ENCODE measurements around the gene MYO9A. TPM values are rescaled to one million over a fixed set of nuclear protein-coding genes. Genes with fewer than 3 reads are reported as not detected.
"Not testable (repeated sequence)": the region's sequence is repeated elsewhere in the genome, so short reads cannot be mapped to it uniquely, and the experiment has no call there.

Gene MYO9A
- polyA plus RNA-seq, 4 donors, result 1.6 to 10.1 (median 2.6) TPM

DNA sequence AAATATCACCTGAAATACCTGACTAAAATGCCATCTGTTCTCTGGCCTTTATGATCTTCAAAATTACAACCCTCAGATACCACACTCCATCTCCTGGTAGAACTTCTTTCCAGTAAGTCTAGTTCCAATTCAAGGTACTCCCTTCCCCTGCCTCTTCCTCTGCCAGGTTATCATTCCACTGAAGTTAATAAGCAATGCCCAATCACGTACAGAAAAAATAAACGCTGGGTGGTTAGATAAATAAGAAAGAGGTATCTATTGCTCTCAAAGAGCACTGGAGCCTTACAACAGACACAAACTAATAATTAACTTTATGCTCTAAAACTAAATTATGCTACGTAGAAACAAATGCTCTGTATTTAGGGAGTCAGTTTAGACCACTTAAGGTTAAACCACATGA is 112.5 kb downstream of the MYO9A start:
- no peak overlapping the region for H3K27ac ChIP-seq (ENCODE audit: low read depth in 1 of 3, low read length in 2 of 3)
- no peaks in the 10 kb centered on the region for H3K9me3 ChIP-seq (ENCODE audit: control insufficient read depth in 2 of 2, insufficient read depth in 1 of 2, low read depth in 1 of 2, low read length in 1 of 2)
- no peaks in the 10 kb centered on the region for H3K27me3 ChIP-seq (ENCODE audit: control insufficient read depth in 3 of 3, insufficient read depth in 3 of 3, low read length in 3 of 3)
- WGBS, 3 donors, result 78 to 89% (median 83%) methylated on average over 3 of the region's 3 CpGs
- no peak overlapping the region for H3K4me3 ChIP-seq (ENCODE audit: low read depth in 1 of 3, low read length in 3 of 3)
- H3K36me3 ChIP-seq (ENCODE audit: control insufficient read depth in 3 of 3, insufficient read depth in 2 of 3, low read depth in 1 of 3, low read length in 3 of 3), result peaks cover 0 to 7% (median 2%) of the 10 kb centered on the region in 3 donors
- no peaks in the 10 kb centered on the region for H3K4me1 ChIP-seq (ENCODE audit: control insufficient read depth in 3 of 3, insufficient read depth in 2 of 3, low read depth in 1 of 3, low read length in 2 of 3)
- FAIRE-seq (no peak), DNase-seq (peak in 1 of 2 donors; percentile 28)

DNA sequence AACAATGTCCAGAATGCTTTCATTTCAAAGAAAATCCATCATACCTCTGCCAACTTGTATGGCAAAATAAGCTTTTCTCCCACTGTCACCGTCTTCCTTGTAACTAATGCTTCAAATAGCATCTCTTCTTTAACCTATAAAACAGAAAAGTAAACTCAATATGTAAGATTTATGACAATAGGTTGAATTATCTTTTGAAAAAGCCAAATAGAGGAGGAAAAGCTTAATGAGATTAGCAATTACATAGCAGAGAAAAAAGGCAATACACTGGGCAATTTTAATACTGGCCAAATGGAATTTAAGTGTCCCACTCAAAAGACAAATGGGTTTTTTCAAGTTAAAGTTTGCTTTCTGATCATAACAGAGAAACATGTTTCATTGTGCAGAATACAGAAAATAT is 118.1 kb downstream of the MYO9A start:
- Histone ChIP-seq H3K4me1 (ENCODE audit: control insufficient read depth in 3 of 3, insufficient read depth in 2 of 3, low read depth in 1 of 3, low read length in 2 of 3) (no peaks in the 10 kb centered on the region), H3K9me3 (ENCODE audit: control insufficient read depth in 2 of 2, insufficient read depth in 1 of 2, low read depth in 1 of 2, low read length in 1 of 2) (no peaks in the 10 kb centered on the region), H3K27ac (ENCODE audit: low read depth in 1 of 3, low read length in 2 of 3) (no peak overlapping the region), H3K27me3 (ENCODE audit: control insufficient read depth in 3 of 3, insufficient read depth in 3 of 3, low read length in 3 of 3) (no peaks in the 10 kb centered on the region), H3K4me3 (ENCODE audit: low read depth in 1 of 3, low read length in 3 of 3) (no peak overlapping the region), H3K36me3 (ENCODE audit: control insufficient read depth in 3 of 3, insufficient read depth in 2 of 3, low read depth in 1 of 3, low read length in 3 of 3) (peaks cover 0 to 3% (median 2%) of the 10 kb centered on the region in 3 donors)
- WGBS, 3 donors, result 89 to 100% (median 95%) methylated on average over 1 of the region's 1 CpG
- FAIRE-seq (peak; percentile 33), DNase-seq (no peak)

DNA sequence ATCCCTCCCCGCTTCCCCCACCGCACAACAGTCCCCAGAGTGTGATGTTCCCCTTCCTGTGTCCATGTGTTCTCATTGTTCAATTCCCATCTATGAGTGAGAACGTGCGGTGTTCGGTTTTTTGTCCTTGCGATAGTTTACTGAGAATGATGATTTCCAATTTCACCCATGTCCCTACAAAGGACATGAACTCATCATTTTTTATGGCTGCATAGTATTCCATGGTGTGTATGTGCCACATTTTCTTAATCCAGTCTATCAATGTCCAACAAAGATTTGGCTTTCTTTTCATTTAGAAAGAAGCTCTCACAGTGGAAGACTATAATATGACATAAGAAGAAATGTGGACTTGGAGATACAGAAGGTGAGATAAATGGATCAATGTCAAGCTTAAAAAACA is 119.2 kb downstream of the MYO9A start:
- not testable (repeated sequence) for DNase-seq; H3K27me3 ChIP-seq (ENCODE audit: control insufficient read depth in 3 of 3, insufficient read depth in 3 of 3, low read length in 3 of 3); H3K27ac ChIP-seq (ENCODE audit: low read depth in 1 of 3, low read length in 2 of 3); H3K4me3 ChIP-seq (ENCODE audit: low read depth in 1 of 3, low read length in 3 of 3); FAIRE-seq; H3K9me3 ChIP-seq (ENCODE audit: control insufficient read depth in 2 of 2, insufficient read depth in 1 of 2, low read depth in 1 of 2, low read length in 1 of 2); H3K4me1 ChIP-seq (ENCODE audit: control insufficient read depth in 3 of 3, insufficient read depth in 2 of 3, low read depth in 1 of 3, low read length in 2 of 3); H3K36me3 ChIP-seq (ENCODE audit: control insufficient read depth in 3 of 3, insufficient read depth in 2 of 3, low read depth in 1 of 3, low read length in 3 of 3)
- WGBS, 3 donors, result 87 to 89% (median 89%) methylated on average over 5 of the region's 6 CpGs

DNA sequence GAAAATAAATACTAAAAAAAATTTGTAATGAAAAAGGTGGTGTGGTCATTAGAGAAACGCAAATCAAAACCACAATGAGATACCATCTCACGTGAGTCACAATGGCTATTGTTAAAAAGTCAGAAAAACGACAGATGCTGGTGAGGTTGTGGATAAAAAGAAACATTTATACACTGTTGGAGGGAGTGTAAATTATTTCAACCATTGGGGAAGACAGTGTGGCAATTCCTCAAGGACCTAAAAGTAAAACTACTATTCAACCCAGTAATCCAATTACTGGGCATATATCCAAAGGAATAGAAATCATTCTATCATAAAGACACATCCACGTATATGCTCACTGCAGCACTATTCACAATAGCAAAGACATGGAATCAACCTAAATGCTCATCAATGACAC is 120.3 kb downstream of the MYO9A start:
- peaks cover 0 to 7% (median 2%) of the 10 kb centered on the region in 3 donors for H3K36me3 ChIP-seq (ENCODE audit: control insufficient read depth in 3 of 3, insufficient read depth in 2 of 3, low read depth in 1 of 3, low read length in 3 of 3)
- no peaks in the 10 kb centered on the region for H3K4me1 ChIP-seq (ENCODE audit: control insufficient read depth in 3 of 3, insufficient read depth in 2 of 3, low read depth in 1 of 3, low read length in 2 of 3)
- no peaks in the 10 kb centered on the region for H3K27me3 ChIP-seq (ENCODE audit: control insufficient read depth in 3 of 3, insufficient read depth in 3 of 3, low read length in 3 of 3)
- no peaks in the 10 kb centered on the region for H3K9me3 ChIP-seq (ENCODE audit: control insufficient read depth in 2 of 2, insufficient read depth in 1 of 2, low read depth in 1 of 2, low read length in 1 of 2)
- H3K4me3 ChIP-seq (ENCODE audit: low read depth in 1 of 3, low read length in 3 of 3), result no peak overlapping the region
- no peak for DNase-seq
- FAIRE-seq, result no peak
- no peak overlapping the region for H3K27ac ChIP-seq (ENCODE audit: low read depth in 1 of 3, low read length in 2 of 3)
- WGBS, 3 donors, result 77 to 90% (median 86%) methylated on average over 4 of the region's 4 CpGs

DNA sequence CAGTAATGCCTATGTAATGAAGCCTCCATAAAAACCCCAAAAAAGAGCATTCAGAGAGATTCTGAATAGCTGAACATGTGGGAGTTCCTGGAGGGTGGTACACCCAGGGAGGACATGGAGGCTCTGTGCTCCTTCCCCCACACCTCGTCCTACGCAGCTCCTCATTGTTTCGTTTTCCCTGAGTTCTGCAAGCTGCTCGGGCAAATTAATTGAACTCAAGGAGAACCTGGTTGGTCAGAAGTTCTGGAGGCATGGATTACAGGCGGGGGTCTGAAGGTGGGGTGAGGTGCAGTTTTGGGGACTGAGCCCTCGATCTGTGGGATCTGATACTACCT is 142.2 kb downstream of the MYO9A start:
- FAIRE-seq (no peak), DNase-seq (no peak)
- Histone ChIP-seq H3K36me3 (ENCODE audit: control insufficient read depth in 3 of 3, insufficient read depth in 2 of 3, low read depth in 1 of 3, low read length in 3 of 3) (peaks cover 0 to 6% (median 2%) of the 10 kb centered on the region in 3 donors), H3K27ac (ENCODE audit: low read depth in 1 of 3, low read length in 2 of 3) (peak overlapping the region in 1 of 3 donors; percentile 53), H3K4me3 (ENCODE audit: low read depth in 1 of 3, low read length in 3 of 3) (no peak overlapping the region), H3K9me3 (ENCODE audit: control insufficient read depth in 2 of 2, insufficient read depth in 1 of 2, low read depth in 1 of 2, low read length in 1 of 2) (no peaks in the 10 kb centered on the region), H3K27me3 (ENCODE audit: control insufficient read depth in 3 of 3, insufficient read depth in 3 of 3, low read length in 3 of 3) (no peaks in the 10 kb centered on the region), H3K4me1 (ENCODE audit: control insufficient read depth in 3 of 3, insufficient read depth in 2 of 3, low read depth in 1 of 3, low read length in 2 of 3) (no peaks in the 10 kb centered on the region)
- 91 to 95% (median 92%) methylated on average over 6 of the region's 6 CpGs for WGBS, 3 donors

DNA sequence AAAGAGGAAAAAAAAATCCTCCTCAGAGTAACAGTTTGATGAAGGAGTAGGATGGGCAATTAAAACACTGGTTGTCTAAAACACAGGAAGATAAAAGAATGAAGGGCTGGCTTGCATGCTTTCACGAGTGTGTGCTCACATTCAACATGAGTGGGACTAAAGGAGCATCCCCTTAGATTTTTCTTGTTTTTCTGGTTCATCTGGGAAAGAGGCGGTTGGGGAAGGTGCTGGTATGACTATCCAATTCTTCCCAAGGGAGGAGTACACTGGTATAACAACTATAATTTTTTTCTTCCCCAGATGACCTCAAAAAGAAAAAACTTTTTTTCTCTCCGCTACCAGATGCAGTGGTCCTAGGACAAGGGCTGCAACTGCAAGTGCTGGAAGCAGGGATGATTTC is 143.7 kb downstream of the MYO9A start:
- Histone ChIP-seq H3K36me3 (ENCODE audit: control insufficient read depth in 3 of 3, insufficient read depth in 2 of 3, low read depth in 1 of 3, low read length in 3 of 3) (peaks cover 0 to 6% (median 2%) of the 10 kb centered on the region in 3 donors), H3K27ac (ENCODE audit: low read depth in 1 of 3, low read length in 2 of 3) (no peak overlapping the region), H3K4me3 (ENCODE audit: low read depth in 1 of 3, low read length in 3 of 3) (no peak overlapping the region), H3K9me3 (ENCODE audit: control insufficient read depth in 2 of 2, insufficient read depth in 1 of 2, low read depth in 1 of 2, low read length in 1 of 2) (no peaks in the 10 kb centered on the region), H3K4me1 (ENCODE audit: control insufficient read depth in 3 of 3, insufficient read depth in 2 of 3, low read depth in 1 of 3, low read length in 2 of 3) (no peaks in the 10 kb centered on the region), H3K27me3 (ENCODE audit: control insufficient read depth in 3 of 3, insufficient read depth in 3 of 3, low read length in 3 of 3) (no peaks in the 10 kb centered on the region)
- FAIRE-seq, result no peak
- WGBS, 3 donors, result 94 to 95% (median 95%) methylated on average over 3 of the region's 3 CpGs
- no peak for DNase-seq

DNA sequence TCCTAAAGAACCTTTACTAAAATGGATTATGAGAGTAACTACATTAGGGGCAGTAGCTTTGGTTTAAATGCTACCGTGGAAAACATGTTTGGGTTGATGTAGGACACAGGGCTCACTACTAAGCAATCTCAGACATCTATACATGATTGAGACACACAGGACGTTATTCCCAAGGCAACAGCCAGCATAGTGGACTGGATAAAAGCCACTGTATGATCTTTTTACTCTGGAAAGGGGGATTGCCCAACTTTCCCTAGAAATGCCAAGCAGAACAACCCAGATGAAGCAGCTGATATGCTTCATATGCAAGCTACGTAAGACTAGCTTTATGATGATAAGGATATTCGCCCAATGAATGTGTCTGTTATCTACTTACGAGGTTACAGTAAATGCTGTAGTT is 144.6 kb downstream of the MYO9A start:
- Histone ChIP-seq H3K4me3 (ENCODE audit: low read depth in 1 of 3, low read length in 3 of 3) (no peak overlapping the region), H3K4me1 (ENCODE audit: control insufficient read depth in 3 of 3, insufficient read depth in 2 of 3, low read depth in 1 of 3, low read length in 2 of 3) (no peaks in the 10 kb centered on the region), H3K9me3 (ENCODE audit: control insufficient read depth in 2 of 2, insufficient read depth in 1 of 2, low read depth in 1 of 2, low read length in 1 of 2) (no peaks in the 10 kb centered on the region), H3K27me3 (ENCODE audit: control insufficient read depth in 3 of 3, insufficient read depth in 3 of 3, low read length in 3 of 3) (no peaks in the 10 kb centered on the region), H3K27ac (ENCODE audit: low read depth in 1 of 3, low read length in 2 of 3) (no peak overlapping the region), H3K36me3 (ENCODE audit: control insufficient read depth in 3 of 3, insufficient read depth in 2 of 3, low read depth in 1 of 3, low read length in 3 of 3) (peaks cover 0 to 6% (median 2%) of the 10 kb centered on the region in 3 donors)
- DNase-seq (no peak), FAIRE-seq (no peak)
- 96 to 98% (median 97%) methylated on average over 5 of the region's 5 CpGs for WGBS, 3 donors

DNA sequence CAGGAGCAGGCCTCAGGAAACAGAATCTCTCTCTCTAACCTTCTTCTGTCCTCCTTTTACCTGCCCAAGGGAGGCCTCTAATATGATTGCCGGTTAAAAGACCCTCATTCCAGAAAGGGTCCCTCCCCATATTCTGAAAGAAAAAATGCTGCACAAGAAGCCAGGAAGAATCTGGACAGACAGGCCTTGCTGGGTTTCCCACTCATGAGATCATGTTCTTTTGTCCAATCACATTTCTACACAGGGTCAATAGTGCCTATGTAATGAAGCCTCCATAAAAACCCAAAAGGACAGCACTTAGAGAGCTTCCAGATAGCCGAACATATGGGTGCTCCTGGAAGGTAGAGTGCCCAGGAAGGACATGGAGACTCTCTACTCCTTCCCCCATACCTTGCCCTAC is 146.0 kb downstream of the MYO9A start:
- H3K27me3 ChIP-seq (ENCODE audit: control insufficient read depth in 3 of 3, insufficient read depth in 3 of 3, low read length in 3 of 3), result no peaks in the 10 kb centered on the region
- no peak overlapping the region for H3K27ac ChIP-seq (ENCODE audit: low read depth in 1 of 3, low read length in 2 of 3)
- H3K9me3 ChIP-seq (ENCODE audit: control insufficient read depth in 2 of 2, insufficient read depth in 1 of 2, low read depth in 1 of 2, low read length in 1 of 2), result no peaks in the 10 kb centered on the region
- DNase-seq, result no peak
- H3K36me3 ChIP-seq (ENCODE audit: control insufficient read depth in 3 of 3, insufficient read depth in 2 of 3, low read depth in 1 of 3, low read length in 3 of 3), result peaks cover 0 to 2% (median 0%) of the 10 kb centered on the region in 3 donors
- H3K4me1 ChIP-seq (ENCODE audit: control insufficient read depth in 3 of 3, insufficient read depth in 2 of 3, low read depth in 1 of 3, low read length in 2 of 3), result no peaks in the 10 kb centered on the region
- WGBS, 3 donors, result 91 to 95% (median 93%) methylated on average over 2 of the region's 2 CpGs
- no peak overlapping the region for H3K4me3 ChIP-seq (ENCODE audit: low read depth in 1 of 3, low read length in 3 of 3)
- FAIRE-seq, result no peak

DNA sequence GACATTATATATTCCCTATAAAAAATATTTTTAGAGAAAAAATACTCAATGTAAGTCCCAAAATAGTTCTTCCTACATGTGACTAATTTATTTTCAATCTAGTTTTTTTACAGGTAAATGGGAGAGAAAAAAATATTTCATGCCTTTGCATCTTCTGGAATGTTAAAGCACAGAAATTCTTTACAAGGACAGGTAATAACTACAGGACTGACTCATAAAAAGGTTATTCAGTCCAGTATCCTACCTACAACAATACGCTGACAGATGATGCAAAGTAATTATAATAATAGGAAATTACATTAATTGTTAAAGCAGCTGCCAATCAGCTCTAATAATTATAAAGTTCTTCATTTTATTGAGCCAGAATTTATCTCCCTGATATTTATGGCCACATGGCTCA is 147.5 kb downstream of the MYO9A start:
- Histone ChIP-seq H3K9me3 (ENCODE audit: control insufficient read depth in 2 of 2, insufficient read depth in 1 of 2, low read depth in 1 of 2, low read length in 1 of 2) (no peaks in the 10 kb centered on the region), H3K4me1 (ENCODE audit: control insufficient read depth in 3 of 3, insufficient read depth in 2 of 3, low read depth in 1 of 3, low read length in 2 of 3) (no peaks in the 10 kb centered on the region), H3K27me3 (ENCODE audit: control insufficient read depth in 3 of 3, insufficient read depth in 3 of 3, low read length in 3 of 3) (no peaks in the 10 kb centered on the region), H3K27ac (ENCODE audit: low read depth in 1 of 3, low read length in 2 of 3) (no peak overlapping the region), H3K36me3 (ENCODE audit: control insufficient read depth in 3 of 3, insufficient read depth in 2 of 3, low read depth in 1 of 3, low read length in 3 of 3) (peaks cover 0 to 2% (median 0%) of the 10 kb centered on the region in 3 donors), H3K4me3 (ENCODE audit: low read depth in 1 of 3, low read length in 3 of 3) (no peak overlapping the region)
- FAIRE-seq (no peak), DNase-seq (no peak)
- WGBS, 3 donors, result 91 to 97% (median 94%) methylated on average over 1 of the region's 1 CpG
